Middle frontal gyrus (tissue), 1 donor: ENCODE measurements around the gene OR1G1.
"Not testable (repeated sequence)": the region's sequence is repeated elsewhere in the genome, so short reads cannot be mapped to it uniquely, and the experiment has no call there.

Experiments
- DNase-seq: peaks from one replicate; pipeline ENCODE4 v3.0.0-alpha.2; 2015; ENCODE audit warnings: low spot score; ENCODE audit errors: extremely low spot score

The OR1G1 gene

GRCh38 chr17:3127451-3127850 lies at the start of gene OR1G1:
TSS of gene OR1G1 (minus strand) at chr17:3127551. CDS start at chr17:3127551, 0 bp downstream.
- no peak for DNase-seq

- no peak for DNase-seq
Measured at GRCh38 chr17:3167574-3167973, 40.2 kb upstream of the OR1G1 start.

GRCh38 chr17:3157218-3157617 lies 29.9 kb upstream of the OR1G1 start:
- no peak for DNase-seq

- not testable (repeated sequence) for DNase-seq
Measured at GRCh38 chr17:3137494-3137893, 10.1 kb upstream of the OR1G1 start.

GRCh38 chr17:3104322-3104721 lies 23.0 kb downstream of the OR1G1 start, which contains the start of gene OR1D2:
TSS of gene OR1D2 (minus strand) at chr17:3104422. CDS start at chr17:3092996, 11,426 bp downstream.
- no peak for DNase-seq
